Endothelial cell of umbilical vein (primary cell): ENCODE data around the gene DIDO1. TPM values are rescaled to one million over a fixed set of nuclear protein-coding genes. Genes with fewer than 3 reads are reported as not detected.

ENCODE experiments used
- BruUV-seq: library from RNA; stranded (reverse); fragments of 400-500 nt; replicated peaks from 2 replicates; lab custom pipeline; 2021; lab: Mats Ljungman, UMichigan
- CTCF ChIA-PET: fragments of 300-600, 350-600 bp; sonication (Branson Sonifier 250); formaldehyde crosslinking; loops from one replicate; lab custom pipeline; 2021; ENCODE audit warnings: antibody characterized with exemption, inconsistent platforms; lab: Charles Lee
- POLR2A ChIA-PET: fragments of 300-600, 350-600 bp; sonication (Branson Sonifier 250); formaldehyde crosslinking; loops from one replicate; lab custom pipeline; 2021; ENCODE audit warnings: antibody characterized with exemption, inconsistent platforms; lab: Charles Lee
- DNase-seq: peaks from one replicate; pipeline ENCODE4 v3.0.0-alpha.2; 2011; ENCODE audit warnings: low read depth, low spot score
- FAIRE-seq: peaks from 2 replicates; lab custom pipeline; 2011; peaks lifted over from hg19 to GRCh38; lab: Jason Lieb, UNC
- H2AFZ ChIP-seq: 2 replicates; pipeline ENCODE4 v1.6.0; 2012; ENCODE audit warnings: low read depth, low read length, control low read depth, inconsistent platforms
- H3K27ac ChIP-seq: 2 replicates; pipeline ENCODE4 v1.5.1; 2011; ENCODE audit warnings: low read depth, mild to moderate bottlenecking, control low read depth, low read length, moderate library complexity; ENCODE audit not compliant: insufficient read depth
- H3K27me3 ChIP-seq, 2 experiments: 2 replicates each; pipeline versions ENCODE4 v1.6.0 to v1.6.1; 2011; ENCODE audit warnings: low read length in 2 of 2, mixed read lengths in 1 of 2; ENCODE audit not compliant: control insufficient read depth in 2 of 2, insufficient read depth in 2 of 2
- H3K36me3 ChIP-seq, 2 experiments: 2 replicates in 1 of 2; 3 replicates in 1 of 2; pipeline ENCODE4 v1.5.1; 2011; ENCODE audit warnings: low read length in 2 of 2, mild to moderate bottlenecking in 1 of 2, moderate library complexity in 1 of 2; ENCODE audit not compliant: control insufficient read depth in 2 of 2, insufficient read depth in 2 of 2; ENCODE audit errors: extremely low read depth in 1 of 2
- H3K4me1 ChIP-seq: 3 replicates; pipeline ENCODE4 v1.5.1; 2011; ENCODE audit warnings: mild to moderate bottlenecking, low read length; ENCODE audit not compliant: control insufficient read depth, insufficient read depth; ENCODE audit errors: extremely low read depth
- H3K4me2 ChIP-seq: 2 replicates; pipeline ENCODE4 v1.6.1; 2011; ENCODE audit warnings: low read length, control low read depth, mixed read lengths; ENCODE audit not compliant: insufficient read depth
- H3K4me3 ChIP-seq, 3 experiments: fragments of 200-600 bp in 1 of 3; sonication (generic), shearing (Covaris generic) in 1 of 3; replicated peaks in 1 of 3; 2 replicates each; pipeline ENCODE4 v1.5.1; 2011 to 2016; ENCODE audit warnings: control low read depth in 3 of 3, low read length in 3 of 3, mild to moderate bottlenecking in 2 of 3, inconsistent platforms in 1 of 3, low read depth in 1 of 3, moderate library complexity in 1 of 3; ENCODE audit not compliant: insufficient read depth in 1 of 3
- H3K79me2 ChIP-seq: 2 replicates; pipeline ENCODE4 v1.6.0; 2012; ENCODE audit warnings: low read length, inconsistent platforms; ENCODE audit not compliant: control insufficient read depth, insufficient read depth
- H3K9ac ChIP-seq: replicated peaks from 2 replicates; pipeline ENCODE3; 2011; ENCODE audit warnings: low read length, control low read depth; ENCODE audit not compliant: insufficient read depth; ENCODE audit errors: extremely low read depth
- H3K9me1 ChIP-seq: replicated peaks from 3 replicates; pipeline ENCODE4 v1.6.0; 2011; ENCODE audit warnings: mild to moderate bottlenecking, low read length; ENCODE audit not compliant: control insufficient read depth, insufficient read depth; ENCODE audit errors: extremely low read depth
- H3K9me3 ChIP-seq: replicated peaks from 2 replicates; pipeline ENCODE4 v1.5.1; 2012; ENCODE audit warnings: low read length, inconsistent platforms; ENCODE audit not compliant: control insufficient read depth, insufficient read depth
- H4K20me1 ChIP-seq: replicated peaks from 2 replicates; pipeline ENCODE3; 2011; ENCODE audit warnings: mild to moderate bottlenecking, low read length; ENCODE audit not compliant: control insufficient read depth, insufficient read depth; ENCODE audit errors: extremely low read depth
- CTCF ChIP-seq, 2 donors: IDR thresholded peaks; 1 replicate in 1 of 2; 2 replicates in 1 of 2; pipeline ENCODE4 v1.5.1; 2011; ENCODE audit warnings: low read length in 2 of 2, mild to moderate bottlenecking in 2 of 2, moderate library complexity in 2 of 2, control low read depth in 1 of 2, inconsistent platforms in 1 of 2, low read depth in 1 of 2; ENCODE audit not compliant: insufficient read depth in 1 of 2; ENCODE audit errors: extremely low read depth in 1 of 2
- GATA2 ChIP-seq: IDR thresholded peaks from 2 replicates; pipeline ENCODE4 v1.7.0; 2011; ENCODE audit warnings: low read depth, mild to moderate bottlenecking, moderate library complexity, mixed read lengths, low read length; ENCODE audit not compliant: insufficient read length, insufficient read depth
- JUN ChIP-seq: IDR thresholded peaks from 2 replicates; pipeline ENCODE4 v1.6.1; 2011; ENCODE audit warnings: borderline replicate concordance, low read depth; ENCODE audit not compliant: insufficient read length, insufficient read depth
- MAX ChIP-seq: IDR thresholded peaks from 2 replicates; pipeline ENCODE4 v1.6.1; 2011; ENCODE audit not compliant: insufficient read depth, insufficient read length
- MYC ChIP-seq: IDR thresholded peaks from one replicate; pipeline ENCODE4 v1.6.1; 2011; ENCODE audit warnings: mild to moderate bottlenecking, low read depth, low read length
- POLR2A ChIP-seq: IDR thresholded peaks from 2 replicates; pipeline ENCODE4 v1.6.1; 2012; ENCODE audit warnings: low read depth, mild to moderate bottlenecking, control low read depth, low read length
- POLR2AphosphoS5 ChIP-seq: IDR thresholded peaks from 2 replicates; pipeline ENCODE4 v1.6.1; 2012; ENCODE audit warnings: low read depth, mild to moderate bottlenecking, control low read depth, low read length, moderate library complexity; ENCODE audit not compliant: insufficient read depth
- dilution Hi-C: fragments of 300-500 bp; cut with MboI; formaldehyde crosslinking; loops from one replicate; pipeline ENCODE4 v1.15.0; 2019; ENCODE audit warnings: low sequenced_read_pairs; ENCODE audit not compliant: extremely low pct_ligation_motif_present
- intact Hi-C: fragments of 100-400 bp; cut with micrococcal nuclease; formaldehyde crosslinking; loops from one replicate; pipeline ENCODE4 v1.10.0; 2022
- polyA plus RNA-seq, 4 experiments: library from polyadenylated mRNA; depleted of rRNA in 3 of 4; stranded (reverse) in 3 of 4; unstranded in 1 of 4; fragments of >200 nt; gene quantifications; 2 replicates each; pipeline versions ENCODE4 v1.2.1 to v1.2.3, GENCODE V29; 2011 to 2012; ENCODE audit warnings: missing spikeins in 1 of 4
- total RNA-seq: library from RNA; stranded (reverse); gene quantifications from 2 replicates; pipeline ENCODE4 v1.2.3, GENCODE V29; 2021

DIDO1 gene
- total and polyA plus RNA-seq, 2 donors (not counting 3 experiments of a cell fraction or from before 2014, with no cell fraction given): 22.1 to 51.2 TPM

DNA sequence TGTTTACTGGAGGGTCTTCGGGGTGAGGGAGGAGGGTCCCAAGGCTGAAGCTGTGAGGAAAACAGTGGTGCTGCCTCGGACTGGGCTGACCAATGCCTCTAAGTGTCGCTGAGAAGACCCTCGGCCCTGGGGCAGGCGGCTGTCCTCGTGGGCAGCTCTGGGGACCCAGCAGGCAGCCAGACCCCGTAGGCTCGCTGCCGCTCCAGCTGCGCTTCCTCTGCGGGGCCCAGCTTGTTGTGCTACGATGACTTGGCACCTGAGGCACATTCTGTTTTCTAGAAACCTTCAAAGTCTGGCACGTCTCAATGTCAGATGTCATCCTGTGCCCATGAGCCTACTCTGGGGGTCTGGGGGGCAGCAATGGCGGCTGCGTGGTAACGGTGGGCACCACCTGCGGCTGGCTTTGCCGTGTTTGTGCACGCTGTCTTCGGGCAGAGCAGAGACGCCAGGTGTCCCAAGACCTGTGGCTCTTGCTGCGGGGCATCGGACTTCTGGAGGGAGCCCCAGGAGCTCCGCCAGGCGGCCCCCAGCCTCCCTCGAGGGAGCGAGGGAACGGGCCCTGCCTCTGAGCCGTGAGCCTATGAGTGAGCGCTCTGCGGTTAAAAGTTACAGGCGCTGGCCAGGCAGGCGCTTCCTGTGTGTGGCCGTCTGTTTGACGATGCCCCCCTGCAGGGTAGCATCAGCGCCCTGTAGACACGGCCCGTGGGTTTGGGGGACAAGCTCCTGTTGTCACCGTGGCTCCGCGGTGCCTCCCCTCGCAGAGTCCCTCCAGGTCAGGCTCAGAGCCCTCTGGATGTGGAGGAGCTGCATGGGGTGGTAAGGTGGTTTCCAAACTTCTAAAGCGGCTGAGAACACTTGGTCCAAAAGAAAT, 33.0 kb upstream of the DIDO1 start:
- dilution Hi-C loops (no loop called here), intact Hi-C loops (no loop called here)
- Histone ChIP-seq H3K36me3 (peaks cover 3% of the 10 kb centered on the region in 2 experiments), H2AFZ (no peak overlapping the region), H3K27me3 (no peaks in the 10 kb centered on the region), H4K20me1 (no peaks in the 10 kb centered on the region), H3K27ac (no peak overlapping the region), H3K79me2 (peaks cover 15% of the 10 kb centered on the region), H3K4me1 (peaks cover 4% of the 10 kb centered on the region), H3K4me2 (no peak overlapping the region), H3K9me3 (no peaks in the 10 kb centered on the region), H3K9ac (no peak overlapping the region), H3K9me1 (no peaks in the 10 kb centered on the region), H3K4me3 (no peak overlapping the region)
- TF ChIP-seq GATA2 (no peak), POLR2A (no peak), CTCF (IDR thresholded peaks at IDR 0.05; ENCODE audit: extremely low read depth in 1 of 2, insufficient read depth in 1 of 2, low read depth in 1 of 2, low read length in 2 of 2) (no peak), MYC (no peak), MAX (no peak), JUN (no peak), POLR2AphosphoS5 (no peak)
- ChIA-PET CTCF (no interaction called here), POLR2A (no interaction called here)
- no peak for FAIRE-seq
- no peak for DNase-seq
- BruUV-seq: no TSS peak
